Thyroid gland (tissue), 4 donors: ENCODE measurements around the gene RETREG1.

ENCODE experiments used
- CTCF ChIP-seq, 6 experiments: fragments of 200-600 bp in 3 of 6; fragments of 450-650 bp in 3 of 6; sonication (generic) in 3 of 6; IDR thresholded peaks; one replicate each; pipeline ENCODE4 v1.5.1; 2016 to 2019; ENCODE audit warnings: antibody characterized with exemption in 6 of 6, mild to moderate bottlenecking in 2 of 6, inconsistent platforms in 1 of 6, moderate library complexity in 1 of 6
- POLR2A ChIP-seq, 2 donors: fragments of 450-650 bp; IDR thresholded peaks; one replicate each; pipeline ENCODE4 v1.6.1; 2017; ENCODE audit warnings: antibody characterized with exemption in 2 of 2, mild to moderate bottlenecking in 2 of 2, moderate library complexity in 1 of 2

GRCh38 chr5:16618138-16618897 lies 1.5 kb upstream of the RETREG1 start:
- TF ChIP-seq POLR2A (IDR thresholded peaks at IDR 0.05) (no peak), CTCF (IDR thresholded peaks at IDR 0.05) (no peak)
